ENCODE data around the gene ELF2.
"Not testable (repeated sequence)": the region's sequence is repeated elsewhere in the genome, so short reads cannot be mapped to it uniquely, and the experiment has no call there.

Gene ELF2

GRCh38 chr4:139083956-139084803 lies 92.8 kb downstream of the ELF2 start:
- peak overlapping the region; percentile 99 for H3K27ac Mint-ChIP-seq
- H3K4me3 Mint-ChIP-seq, result peak overlapping the region; percentile 100
- H3K9me3 Mint-ChIP-seq, result no peaks in the 10 kb centered on the region
- H3K27me3 Mint-ChIP-seq, result no peaks in the 10 kb centered on the region
- H3K36me3 Mint-ChIP-seq (ENCODE audit: low read depth), result peaks cover 33% of the 10 kb centered on the region
- peak; percentile 89 for DNase-seq
- H3K4me1 Mint-ChIP-seq (ENCODE audit: low read depth), result peaks cover 43% of the 10 kb centered on the region

DNA sequence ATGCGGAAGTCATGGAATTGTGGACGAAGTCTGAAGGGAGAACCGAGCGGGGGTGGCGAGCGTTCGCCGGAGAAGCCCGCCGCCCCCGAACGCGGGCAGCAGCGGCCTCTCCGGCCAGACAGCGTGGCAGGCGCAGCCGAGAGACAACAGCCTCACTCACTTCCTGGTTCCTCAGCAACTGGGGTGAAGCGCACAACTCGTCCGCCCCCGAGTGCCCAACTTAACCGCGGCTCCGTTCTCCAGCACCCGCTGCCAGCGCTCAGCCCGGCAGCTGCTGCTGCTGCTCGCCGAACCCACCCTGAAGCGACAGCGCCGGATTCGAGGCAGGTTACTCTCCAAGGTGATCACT lies 93.4 kb downstream of the ELF2 start:
- peak overlapping the region; percentile 99 for H3K27ac Mint-ChIP-seq
- H3K9me3 Mint-ChIP-seq, result no peaks in the 10 kb centered on the region
- H3K4me1 Mint-ChIP-seq (ENCODE audit: low read depth), result peaks cover 44% of the 10 kb centered on the region
- peak; percentile 83 for DNase-seq
- peak overlapping the region; percentile 100 for H3K4me3 Mint-ChIP-seq
- peaks cover 33% of the 10 kb centered on the region for H3K36me3 Mint-ChIP-seq (ENCODE audit: low read depth)
- H3K27me3 Mint-ChIP-seq, result no peaks in the 10 kb centered on the region

GRCh38 chr4:139082750-139083606 lies 94.0 kb downstream of the ELF2 start:
- Mint-ChIP-seq H3K4me1 (ENCODE audit: low read depth) (peaks cover 47% of the 10 kb centered on the region), H3K36me3 (ENCODE audit: low read depth) (peaks cover 33% of the 10 kb centered on the region), H3K4me3 (peak overlapping the region; percentile 100), H3K27ac (peak overlapping the region; percentile 99), H3K9me3 (no peaks in the 10 kb centered on the region), H3K27me3 (no peaks in the 10 kb centered on the region)
- DNase-seq, result peak; percentile 88

- H3K4me3 Mint-ChIP-seq, result no peak overlapping the region
- H3K27ac Mint-ChIP-seq, result no peak overlapping the region
- H3K27me3 Mint-ChIP-seq, result no peaks in the 10 kb centered on the region
- H3K4me1 Mint-ChIP-seq (ENCODE audit: low read depth), result peaks cover 62% of the 10 kb centered on the region
- H3K36me3 Mint-ChIP-seq (ENCODE audit: low read depth), result peaks cover 35% of the 10 kb centered on the region
- DNase-seq, result no peak
- H3K9me3 Mint-ChIP-seq, result no peaks in the 10 kb centered on the region
Measured at GRCh38 chr4:139078926-139079325, 98.1 kb downstream of the ELF2 start.

GRCh38 chr4:139077567-139078355 lies 99.3 kb downstream of the ELF2 start:
- Mint-ChIP-seq H3K4me1 (ENCODE audit: low read depth) (peaks cover 69% of the 10 kb centered on the region), H3K27me3 (no peaks in the 10 kb centered on the region), H3K4me3 (no peak overlapping the region), H3K9me3 (no peaks in the 10 kb centered on the region), H3K27ac (peak overlapping the region; percentile 33), H3K36me3 (ENCODE audit: low read depth) (peaks cover 33% of the 10 kb centered on the region)
- DNase-seq, result no peak

DNA sequence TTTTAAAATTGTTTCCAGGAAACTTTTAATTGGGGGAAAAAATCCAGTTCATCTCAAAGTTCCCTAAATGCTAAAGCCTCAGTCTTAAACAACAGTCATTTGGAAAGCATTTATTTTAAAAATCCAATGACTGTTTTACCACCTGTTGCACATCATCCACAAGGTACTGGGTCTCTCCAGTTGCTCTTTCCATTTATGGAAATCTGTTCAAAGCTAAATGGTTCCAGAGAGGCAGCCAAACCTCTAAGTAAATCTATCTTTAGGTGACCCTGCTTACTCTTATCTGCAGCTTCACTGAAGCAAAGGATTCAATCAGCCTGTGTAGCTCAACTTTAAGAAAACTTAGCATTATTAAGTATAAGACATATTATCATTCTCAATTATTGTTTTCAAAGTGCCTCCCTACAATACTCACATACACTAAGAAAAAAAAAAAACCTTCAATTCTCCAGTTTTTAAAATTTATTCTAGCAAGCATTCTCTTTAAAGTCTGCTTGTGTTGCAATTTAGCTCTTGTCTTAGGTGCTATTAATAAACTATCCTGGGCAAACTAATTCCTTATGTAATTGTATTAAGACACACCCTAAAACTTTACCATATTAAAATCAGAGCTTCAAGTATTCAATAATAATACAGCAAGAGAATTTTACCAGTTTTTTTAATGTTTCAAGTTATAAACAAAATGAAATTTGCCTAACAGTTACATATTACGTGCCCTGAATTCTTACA lies 100.8 kb downstream of the ELF2 start:
- no peak overlapping the region for H3K4me3 Mint-ChIP-seq
- peak overlapping the region; percentile 37 for H3K27ac Mint-ChIP-seq
- H3K4me1 Mint-ChIP-seq (ENCODE audit: low read depth), result peaks cover 60% of the 10 kb centered on the region
- peaks cover 34% of the 10 kb centered on the region for H3K36me3 Mint-ChIP-seq (ENCODE audit: low read depth)
- H3K9me3 Mint-ChIP-seq, result no peaks in the 10 kb centered on the region
- no peaks in the 10 kb centered on the region for H3K27me3 Mint-ChIP-seq
- no peak for DNase-seq

DNA sequence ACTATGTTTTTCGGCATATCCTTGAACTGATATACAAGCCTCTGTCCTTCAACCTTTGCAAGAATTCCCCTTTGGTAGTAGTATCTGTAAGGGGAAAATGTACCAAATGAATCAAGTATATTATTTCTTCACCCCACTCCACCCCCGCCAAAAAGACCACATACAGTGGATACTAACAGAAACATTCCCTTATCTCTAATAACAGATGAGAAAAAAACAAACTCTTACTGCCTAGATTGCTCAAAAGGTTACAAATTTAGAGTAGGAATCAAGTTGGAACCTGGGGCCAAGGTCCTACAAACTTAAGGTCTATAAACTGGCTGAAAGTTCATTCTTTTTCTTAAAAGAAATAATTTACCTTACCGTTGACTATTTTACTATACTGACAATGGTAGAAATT lies 116.4 kb downstream of the ELF2 start:
- no peak overlapping the region for H3K4me3 Mint-ChIP-seq
- H3K27ac Mint-ChIP-seq, result peak overlapping the region; percentile 37
- H3K36me3 Mint-ChIP-seq (ENCODE audit: low read depth), result peaks cover 89% of the 10 kb centered on the region
- DNase-seq, result no peak
- peaks cover 27% of the 10 kb centered on the region for H3K4me1 Mint-ChIP-seq (ENCODE audit: low read depth)
- H3K9me3 Mint-ChIP-seq, result no peaks in the 10 kb centered on the region
- H3K27me3 Mint-ChIP-seq, result no peaks in the 10 kb centered on the region

DNA sequence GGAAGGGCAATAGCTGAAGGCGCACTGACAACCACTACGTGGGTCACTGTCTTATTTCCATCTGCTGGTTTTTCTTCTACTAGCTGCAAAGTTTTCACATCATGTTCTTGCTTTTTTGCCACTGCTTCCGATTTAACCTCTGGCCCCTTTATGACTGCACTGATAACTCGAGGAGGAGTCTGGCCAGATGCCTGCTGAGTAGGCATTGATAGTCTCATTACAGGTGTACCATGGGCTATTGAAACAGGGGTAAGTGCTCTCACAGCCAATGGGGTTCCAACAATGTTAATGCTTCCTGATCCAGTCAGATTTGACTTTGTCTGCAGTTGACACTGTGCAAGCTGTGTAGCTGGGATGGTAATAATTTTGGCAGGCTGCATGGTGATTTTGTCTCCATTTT lies 118.0 kb downstream of the ELF2 start:
- H3K27me3 Mint-ChIP-seq, H3K4me3 Mint-ChIP-seq, DNase-seq, H3K9me3 Mint-ChIP-seq: not testable (repeated sequence)
- Mint-ChIP-seq H3K4me1 (ENCODE audit: low read depth) (peaks cover 34% of the 10 kb centered on the region), H3K36me3 (ENCODE audit: low read depth) (peaks cover 90% of the 10 kb centered on the region), H3K27ac (peak overlapping the region; percentile 70)

GRCh38 chr4:139054791-139055505 lies 122.1 kb downstream of the ELF2 start:
- no peak overlapping the region for H3K4me3 Mint-ChIP-seq
- H3K4me1 Mint-ChIP-seq (ENCODE audit: low read depth), result peaks cover 32% of the 10 kb centered on the region
- no peak for DNase-seq
- peaks cover 86% of the 10 kb centered on the region for H3K36me3 Mint-ChIP-seq (ENCODE audit: low read depth)
- H3K9me3 Mint-ChIP-seq, result no peaks in the 10 kb centered on the region
- H3K27ac Mint-ChIP-seq, result peak overlapping the region; percentile 3
- no peaks in the 10 kb centered on the region for H3K27me3 Mint-ChIP-seq

GRCh38 chr4:139053909-139054308 lies 123.1 kb downstream of the ELF2 start:
- no peaks in the 10 kb centered on the region for H3K27me3 Mint-ChIP-seq
- H3K4me1 Mint-ChIP-seq (ENCODE audit: low read depth), result peaks cover 27% of the 10 kb centered on the region
- no peak overlapping the region for H3K4me3 Mint-ChIP-seq
- H3K27ac Mint-ChIP-seq, result no peak overlapping the region
- no peaks in the 10 kb centered on the region for H3K9me3 Mint-ChIP-seq
- DNase-seq, result no peak
- H3K36me3 Mint-ChIP-seq (ENCODE audit: low read depth), result peaks cover 85% of the 10 kb centered on the region

- H3K27ac Mint-ChIP-seq, result peak overlapping the region; percentile 44
- H3K27me3 Mint-ChIP-seq, result no peaks in the 10 kb centered on the region
- peaks cover 84% of the 10 kb centered on the region for H3K36me3 Mint-ChIP-seq (ENCODE audit: low read depth)
- peaks cover 18% of the 10 kb centered on the region for H3K4me1 Mint-ChIP-seq (ENCODE audit: low read depth)
- H3K4me3 Mint-ChIP-seq, result no peak overlapping the region
- DNase-seq, result no peak
- H3K9me3 Mint-ChIP-seq, result no peaks in the 10 kb centered on the region
Measured at GRCh38 chr4:139050446-139050845, 126.6 kb downstream of the ELF2 start.

DNA sequence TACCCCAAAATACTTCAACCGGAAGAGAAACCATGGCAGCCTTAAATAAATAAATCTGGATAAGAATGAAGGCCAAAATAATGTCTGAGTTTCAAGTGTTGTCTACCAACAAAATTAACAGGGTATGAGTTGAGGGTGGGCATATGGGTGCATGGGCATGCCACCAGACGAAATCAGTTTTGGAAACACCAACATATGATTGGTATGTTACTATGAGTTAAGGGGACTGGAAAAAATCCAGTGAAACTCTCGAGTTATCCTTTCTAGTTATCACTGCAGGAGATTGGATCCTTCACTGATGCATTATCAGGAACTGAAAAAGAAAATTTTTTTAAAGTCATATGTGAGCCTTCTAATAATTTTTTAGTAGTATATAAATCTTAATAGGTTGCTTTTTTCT lies 129.0 kb downstream of the ELF2 start:
- H3K27me3 Mint-ChIP-seq, result no peaks in the 10 kb centered on the region
- H3K4me1 Mint-ChIP-seq (ENCODE audit: low read depth), result peaks cover 12% of the 10 kb centered on the region
- peaks cover 80% of the 10 kb centered on the region for H3K36me3 Mint-ChIP-seq (ENCODE audit: low read depth)
- no peaks in the 10 kb centered on the region for H3K9me3 Mint-ChIP-seq
- no peak for DNase-seq
- peak overlapping the region; percentile 56 for H3K27ac Mint-ChIP-seq
- H3K4me3 Mint-ChIP-seq, result no peak overlapping the region

DNA sequence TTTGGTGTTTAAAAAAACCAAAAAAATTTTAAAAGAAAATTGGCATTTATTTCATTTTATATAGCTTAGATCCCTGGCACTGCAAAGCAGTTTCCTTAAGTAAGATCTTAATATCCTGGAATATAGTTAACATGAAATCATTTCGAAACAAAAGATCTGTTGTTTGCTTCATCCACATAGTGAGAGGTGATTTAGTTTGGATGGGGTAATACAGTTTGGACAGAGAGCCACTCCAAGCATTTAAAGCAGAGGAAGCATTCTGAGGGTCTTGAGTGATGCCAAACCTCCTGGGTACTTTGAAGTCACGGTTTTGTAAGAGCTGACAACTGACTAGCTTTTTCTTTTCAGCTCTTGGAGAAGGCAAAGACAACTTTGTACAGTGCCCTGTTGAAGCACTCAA lies 132.7 kb downstream of the ELF2 start:
- no peak overlapping the region for H3K4me3 Mint-ChIP-seq
- DNase-seq, result no peak
- H3K27me3 Mint-ChIP-seq, result no peaks in the 10 kb centered on the region
- H3K36me3 Mint-ChIP-seq (ENCODE audit: low read depth), result peaks cover 73% of the 10 kb centered on the region
- H3K9me3 Mint-ChIP-seq, result no peaks in the 10 kb centered on the region
- peaks cover 20% of the 10 kb centered on the region for H3K4me1 Mint-ChIP-seq (ENCODE audit: low read depth)
- peak overlapping the region; percentile 44 for H3K27ac Mint-ChIP-seq
